Fibroblast of lung (primary cell): ENCODE results near the gene ACAA1. TPM values are rescaled to one million over a fixed set of nuclear protein-coding genes. Genes with fewer than 3 reads are reported as not detected.

ENCODE experiments used
- DNase-seq, 2 donors: peaks; one replicate each; pipeline versions ENCODE4 v3.0.0 to v3.0.0-alpha.2; 2010; ENCODE audit warnings: low read depth in 2 of 2
- H2AFZ ChIP-seq: 2 replicates; pipeline ENCODE4 v1.5.1; 2012; ENCODE audit warnings: low read length, control low read depth, inconsistent platforms
- H3K27ac ChIP-seq: 2 replicates; pipeline ENCODE4 v1.5.1; 2011; ENCODE audit warnings: low read length, control low read depth; ENCODE audit not compliant: insufficient read depth
- H3K27me3 ChIP-seq: 2 replicates; pipeline ENCODE4 v1.5.1; 2011; ENCODE audit warnings: mild to moderate bottlenecking, low read length; ENCODE audit not compliant: control insufficient read depth, insufficient read depth
- H3K36me3 ChIP-seq: 2 replicates; pipeline ENCODE4 v1.5.1; 2011; ENCODE audit warnings: low read length; ENCODE audit not compliant: control insufficient read depth, insufficient read depth
- H3K4me1 ChIP-seq: 2 replicates; pipeline ENCODE4 v1.5.1; 2011; ENCODE audit warnings: low read length; ENCODE audit not compliant: control insufficient read depth, insufficient read depth; ENCODE audit errors: extremely low read depth
- H3K4me2 ChIP-seq: 2 replicates; pipeline ENCODE4 v1.5.1; 2011; ENCODE audit warnings: low read length, control low read depth; ENCODE audit not compliant: insufficient read depth; ENCODE audit errors: extremely low read depth
- H3K4me3 ChIP-seq, 4 experiments: fragments of 200-600 bp in 1 of 4; sonication (generic) in 1 of 4; replicated peaks in 1 of 4; 2 replicates each; pipeline ENCODE4 v1.5.1; 2011 to 2016; ENCODE audit warnings: low read length in 4 of 4, low read depth in 3 of 4, mild to moderate bottlenecking in 3 of 4, control low read depth in 2 of 4, inconsistent platforms in 1 of 4, mixed read lengths in 1 of 4; ENCODE audit not compliant: insufficient read depth in 1 of 4; ENCODE audit errors: control extremely low read depth in 1 of 4
- H3K79me2 ChIP-seq: 2 replicates; pipeline ENCODE4 v1.5.1; 2012; ENCODE audit warnings: mild to moderate bottlenecking, low read length, inconsistent platforms; ENCODE audit not compliant: control insufficient read depth, insufficient read depth
- H3K9ac ChIP-seq: 2 replicates; pipeline ENCODE4 v1.5.1; 2011; ENCODE audit warnings: mild to moderate bottlenecking, low read length, control low read depth; ENCODE audit not compliant: insufficient read depth
- H3K9me3 ChIP-seq: 2 replicates; pipeline ENCODE4 v1.5.1; 2012; ENCODE audit warnings: low read depth, low read length; ENCODE audit not compliant: control insufficient read depth, insufficient read depth
- H4K20me1 ChIP-seq: 2 replicates; pipeline ENCODE4 v1.5.1; 2011; ENCODE audit warnings: low read length; ENCODE audit not compliant: control insufficient read depth, insufficient read depth; ENCODE audit errors: extremely low read depth
- EZH2 ChIP-seq: IDR thresholded peaks from 2 replicates; pipeline ENCODE4 v1.5.1; 2012; ENCODE audit warnings: low read length, control low read depth, mild to moderate bottlenecking; ENCODE audit errors: missing control alignments
- polyA plus RNA-seq, 2 donors: library from polyadenylated mRNA; depleted of rRNA in 1 of 2; stranded (reverse) in 1 of 2; unstranded in 1 of 2; fragments of >200 nt; gene quantifications; 2 replicates each; pipeline ENCODE4 v1.2.1, GENCODE V29; 2011 to 2012; ENCODE audit warnings: missing spikeins in 1 of 2
- total RNA-seq: library from RNA; depleted of rRNA; stranded (reverse); fragments of >200 nt; gene quantifications from 2 replicates; pipeline ENCODE4 v1.2.1, GENCODE V29; 2014
- TF ChIP-seq, protein P1 (sequence below), 2 donors: IDR thresholded peaks in 1 of 2; conservative IDR thresholded peaks in 1 of 2; 1 replicate in 1 of 2; 2 replicates in 1 of 2; pipeline ENCODE4 v1.5.1; 2011 to 2012; ENCODE audit warnings: low read length in 2 of 2, control low read depth in 1 of 2, inconsistent platforms in 1 of 2, low read depth in 1 of 2, mild to moderate bottlenecking in 1 of 2

Gene ACAA1
- total and polyA plus RNA-seq, 2 donors (not counting 1 experiment from before 2014, with no cell fraction given) = 40.6 to 41.0 TPM

DNA sequence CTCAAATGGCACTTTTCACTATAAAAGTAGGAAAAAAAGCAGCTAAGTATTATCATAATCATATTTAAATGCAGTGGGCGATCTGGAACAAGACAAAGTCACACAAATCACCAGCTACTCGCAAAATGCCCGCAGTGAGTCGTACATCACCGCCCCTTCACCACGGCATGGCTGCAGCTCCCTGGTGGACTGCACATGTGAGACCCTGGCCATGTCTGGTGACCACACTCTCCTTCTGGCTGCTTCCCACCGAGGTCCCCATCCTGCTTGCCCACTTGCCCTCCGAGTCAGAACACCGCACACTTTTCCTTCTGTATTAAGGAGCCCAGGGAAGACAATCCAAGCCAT lies 38.6 kb downstream of the ACAA1 start:
- no peak for DNase-seq
- H3K79me2 ChIP-seq = no peaks in the 10 kb centered on the region
- H3K4me1 ChIP-seq = no peaks in the 10 kb centered on the region
- H2AFZ ChIP-seq = no peak overlapping the region
- no peak overlapping the region for H3K27ac ChIP-seq
- no peaks in the 10 kb centered on the region for H4K20me1 ChIP-seq
- H3K9ac ChIP-seq = no peak overlapping the region
- no peaks in the 10 kb centered on the region for H3K9me3 ChIP-seq
- peaks cover 27% of the 10 kb centered on the region for H3K27me3 ChIP-seq
- H3K4me2 ChIP-seq = no peak overlapping the region
- H3K36me3 ChIP-seq = no peaks in the 10 kb centered on the region
- H3K4me3 ChIP-seq = no peak overlapping the region
- TF ChIP-seq EZH2 = no peak
- TF ChIP-seq, protein P1, sequence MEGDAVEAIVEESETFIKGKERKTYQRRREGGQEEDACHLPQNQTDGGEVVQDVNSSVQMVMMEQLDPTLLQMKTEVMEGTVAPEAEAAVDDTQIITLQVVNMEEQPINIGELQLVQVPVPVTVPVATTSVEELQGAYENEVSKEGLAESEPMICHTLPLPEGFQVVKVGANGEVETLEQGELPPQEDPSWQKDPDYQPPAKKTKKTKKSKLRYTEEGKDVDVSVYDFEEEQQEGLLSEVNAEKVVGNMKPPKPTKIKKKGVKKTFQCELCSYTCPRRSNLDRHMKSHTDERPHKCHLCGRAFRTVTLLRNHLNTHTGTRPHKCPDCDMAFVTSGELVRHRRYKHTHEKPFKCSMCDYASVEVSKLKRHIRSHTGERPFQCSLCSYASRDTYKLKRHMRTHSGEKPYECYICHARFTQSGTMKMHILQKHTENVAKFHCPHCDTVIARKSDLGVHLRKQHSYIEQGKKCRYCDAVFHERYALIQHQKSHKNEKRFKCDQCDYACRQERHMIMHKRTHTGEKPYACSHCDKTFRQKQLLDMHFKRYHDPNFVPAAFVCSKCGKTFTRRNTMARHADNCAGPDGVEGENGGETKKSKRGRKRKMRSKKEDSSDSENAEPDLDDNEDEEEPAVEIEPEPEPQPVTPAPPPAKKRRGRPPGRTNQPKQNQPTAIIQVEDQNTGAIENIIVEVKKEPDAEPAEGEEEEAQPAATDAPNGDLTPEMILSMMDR (conservative IDR thresholded peaks at IDR 0.05 in 1 of 2, IDR thresholded peaks at IDR 0.05 in 1 of 2; ENCODE audit: low read depth in 1 of 2, low read length in 2 of 2) = no peak

DNA sequence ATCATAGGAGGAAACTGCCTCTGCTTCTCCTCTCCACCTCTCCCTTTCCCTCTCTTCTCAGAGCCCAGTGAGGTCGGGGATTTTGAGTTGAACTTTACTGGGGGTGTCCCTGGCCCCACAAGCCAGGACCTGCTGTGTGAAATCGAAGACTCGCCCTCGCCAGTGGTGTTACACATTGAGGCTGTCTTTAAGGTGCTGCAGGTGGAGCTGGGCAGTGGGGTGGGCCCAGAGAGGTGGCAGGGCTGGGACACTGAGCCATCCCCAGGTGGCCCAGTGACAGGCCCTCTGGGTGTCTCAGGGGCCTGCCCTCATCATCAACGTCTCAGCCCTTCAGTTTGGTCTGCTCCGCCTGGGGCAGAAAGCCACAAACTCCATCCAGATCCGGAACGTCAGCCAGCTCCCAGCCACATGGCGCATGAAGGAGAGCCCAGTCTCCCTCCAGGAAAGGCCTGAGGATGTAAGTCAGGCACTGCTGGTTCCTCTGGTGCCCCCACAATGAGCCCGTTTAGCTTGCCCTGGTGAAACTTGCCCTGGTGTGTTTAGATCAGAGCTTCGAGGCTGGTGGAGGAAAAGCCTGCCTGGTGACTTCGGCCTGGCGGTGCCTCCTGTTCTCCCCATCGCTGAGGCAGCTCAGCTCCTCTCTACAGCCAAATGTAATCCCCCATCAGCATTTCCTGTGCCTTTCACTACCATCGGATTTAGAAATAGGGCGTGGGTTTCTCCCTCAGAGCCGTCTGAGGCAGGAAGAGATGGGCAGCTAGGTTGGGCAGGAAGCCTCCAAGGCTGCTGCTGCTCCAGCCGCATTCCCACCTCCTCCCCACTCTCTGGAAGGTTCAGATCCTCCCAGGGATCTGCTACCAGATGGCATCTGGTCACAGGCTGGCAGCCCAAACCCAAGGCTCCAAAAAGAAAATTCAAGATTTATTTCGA lies 39.2 kb downstream of the ACAA1 start:
- no peak for DNase-seq
- Histone ChIP-seq H3K9me3 (no peaks in the 10 kb centered on the region), H3K4me3 (no peak overlapping the region), H3K27ac (no peak overlapping the region), H3K9ac (no peak overlapping the region), H3K36me3 (no peaks in the 10 kb centered on the region), H3K79me2 (no peaks in the 10 kb centered on the region), H4K20me1 (no peaks in the 10 kb centered on the region), H3K27me3 (peaks cover 29% of the 10 kb centered on the region), H3K4me1 (no peaks in the 10 kb centered on the region), H2AFZ (no peak overlapping the region), H3K4me2 (no peak overlapping the region)
- TF ChIP-seq EZH2 = no peak
- TF ChIP-seq, protein P1 (conservative IDR thresholded peaks at IDR 0.05 in 1 of 2, IDR thresholded peaks at IDR 0.05 in 1 of 2; ENCODE audit: low read depth in 1 of 2, low read length in 2 of 2) = no peak

GRCh38 chr3:38095669-38096483 lies 41.1 kb downstream of the ACAA1 start:
- no peak for DNase-seq
- no peak overlapping the region for H3K4me2 ChIP-seq
- H3K36me3 ChIP-seq = no peaks in the 10 kb centered on the region
- no peaks in the 10 kb centered on the region for H3K4me1 ChIP-seq
- no peak overlapping the region for H3K9ac ChIP-seq
- TF ChIP-seq, protein P1 (conservative IDR thresholded peaks at IDR 0.05 in 1 of 2, IDR thresholded peaks at IDR 0.05 in 1 of 2; ENCODE audit: low read depth in 1 of 2, low read length in 2 of 2) = no peak
- no peak for TF ChIP-seq EZH2
- peaks cover 23% of the 10 kb centered on the region for H3K27me3 ChIP-seq
- H3K4me3 ChIP-seq = no peak overlapping the region
- no peaks in the 10 kb centered on the region for H3K9me3 ChIP-seq
- no peaks in the 10 kb centered on the region for H3K79me2 ChIP-seq
- H3K27ac ChIP-seq = no peak overlapping the region
- H4K20me1 ChIP-seq = no peaks in the 10 kb centered on the region
- H2AFZ ChIP-seq = no peak overlapping the region
